Gastroesophageal sphincter (tissue), 4 donors: Measurements from ENCODE around the gene KCNJ11. TPM values are rescaled to one million over a fixed set of nuclear protein-coding genes. Genes with fewer than 3 reads are reported as not detected.

ENCODE experiments used
- ATAC-seq: fragments of 150-250 bp; one replicate; pipeline ENCODE4 v1.9.1; 2016; ENCODE audit warnings: mild to moderate bottlenecking, moderate library complexity
- H3K27ac ChIP-seq, 4 donors: fragments of 200-600 bp; sonication (generic) in 3 of 4; 1 replicate in 3 of 4; 2 replicates in 1 of 4; pipeline ENCODE4 v1.5.1; 2016 to 2019
- H3K27me3 ChIP-seq: fragments of 200-600 bp; sonication (generic); one replicate; pipeline ENCODE4 v1.5.1; 2019
- H3K36me3 ChIP-seq, 2 donors: fragments of 200-600 bp; sonication (generic); one replicate each; pipeline ENCODE4 v1.5.1; 2019; ENCODE audit warnings: control low read depth in 1 of 2
- H3K4me1 ChIP-seq, 3 donors: fragments of 200-600 bp; sonication (generic); 1 replicate in 2 of 3; 2 replicates in 1 of 3; pipeline ENCODE4 v1.5.1; 2016 to 2019; ENCODE audit warnings: control low read depth in 2 of 3
- H3K4me3 ChIP-seq, 2 donors: fragments of 200-600 bp; sonication (generic); one replicate each; pipeline ENCODE4 v1.5.1; 2019; ENCODE audit warnings: mild to moderate bottlenecking in 1 of 2, moderate library complexity in 1 of 2
- H3K9me3 ChIP-seq, 3 donors: fragments of 200-600 bp; sonication (generic); one replicate each; pipeline ENCODE4 v1.5.1; 2017 to 2019; ENCODE audit warnings: control low read depth in 2 of 3
- CTCF ChIP-seq, 4 experiments: fragments of 200-600 bp in 2 of 4; fragments of 450-650 bp in 2 of 4; sonication (generic) in 1 of 4; IDR thresholded peaks; one replicate each; pipeline ENCODE4 v1.5.1; 2017 to 2019; ENCODE audit warnings: antibody characterized with exemption in 4 of 4, mild to moderate bottlenecking in 2 of 4, moderate library complexity in 2 of 4
- EP300 ChIP-seq: sonication (generic); formaldehyde crosslinking; IDR thresholded peaks from one replicate; pipeline ENCODE4 v1.6.1; 2017; ENCODE audit warnings: antibody characterized with exemption, mild to moderate bottlenecking
- POLR2A ChIP-seq, 2 donors: fragments of 450-650 bp; IDR thresholded peaks; one replicate each; pipeline ENCODE4 v1.6.1; 2017; ENCODE audit warnings: antibody characterized with exemption in 2 of 2, mild to moderate bottlenecking in 2 of 2, moderate library complexity in 1 of 2
- POLR2AphosphoS5 ChIP-seq: sonication (generic); formaldehyde crosslinking; IDR thresholded peaks from one replicate; pipeline ENCODE4 v1.6.1; 2017; ENCODE audit warnings: antibody characterized with exemption
- WGBS, 2 donors: methylation state at CpG; one replicate each; pipeline ENCODE4 v1.1.5; 2018; ENCODE audit warnings: low coverage in 1 of 2; 5-methylcytosine and 5-hydroxymethylcytosine counted together
- total RNA-seq, 4 donors: library from RNA; depleted of rRNA; stranded (reverse); fragments of >200 nt; gene quantifications; one replicate each; pipeline ENCODE4 v1.1.0, GENCODE V29; 2016

Gene KCNJ11
- total RNA-seq, 4 donors from 2014 or later = 0.67 to 4.0 (median 2.8) TPM

- Histone ChIP-seq H3K27me3 (no peaks in the 10 kb centered on the region), H3K4me1 (peaks cover 0 to 30% (median 4%) of the 10 kb centered on the region in 3 donors), H3K4me3 (no peak overlapping the region), H3K9me3 (no peaks in the 10 kb centered on the region), H3K36me3 (no peaks in the 10 kb centered on the region), H3K27ac (peak overlapping the region in 2 of 4 donors; percentile 90 to 91)
- 91 to 93% methylated on average over 4 to 7 of the region's 7 CpGs for WGBS, 2 donors
- ATAC-seq = no peak
- TF ChIP-seq POLR2A (IDR thresholded peaks at IDR 0.05) (no peak), EP300 (no peak), POLR2AphosphoS5 (no peak), CTCF (IDR thresholded peaks at IDR 0.05) (no peak)
These were observed 37.8 kb downstream of the KCNJ11 start for GRCh38 chr11:17350455-17351171.

- no peaks in the 10 kb centered on the region for H3K36me3 ChIP-seq
- TF ChIP-seq CTCF (IDR thresholded peaks at IDR 0.05) = no peak
- no peak for TF ChIP-seq EP300
- TF ChIP-seq POLR2AphosphoS5 = no peak
- no peak for TF ChIP-seq POLR2A (IDR thresholded peaks at IDR 0.05)
- no peak overlapping the region for H3K27ac ChIP-seq
- H3K4me1 ChIP-seq = peaks cover 0 to 16% (median 0%) of the 10 kb centered on the region in 3 donors
- H3K9me3 ChIP-seq = no peaks in the 10 kb centered on the region
- H3K4me3 ChIP-seq = no peak overlapping the region
- WGBS, 2 donors = 60 to 77% methylated on average over 1 of the region's 1 CpG
- no peaks in the 10 kb centered on the region for H3K27me3 ChIP-seq
- no peak for ATAC-seq
These were observed 40.8 kb downstream of the KCNJ11 start for GRCh38 chr11:17347676-17348075.

- ATAC-seq = no peak
- Histone ChIP-seq H3K27ac (no peak overlapping the region), H3K4me1 (no peaks in the 10 kb centered on the region), H3K27me3 (no peaks in the 10 kb centered on the region), H3K9me3 (no peaks in the 10 kb centered on the region), H3K36me3 (no peaks in the 10 kb centered on the region), H3K4me3 (no peak overlapping the region)
- WGBS, 2 donors = 40 to 67% methylated on average over 1 of the region's 1 CpG
- TF ChIP-seq POLR2A (IDR thresholded peaks at IDR 0.05) (no peak), POLR2AphosphoS5 (no peak), CTCF (IDR thresholded peaks at IDR 0.05) (no peak), EP300 (no peak)
These were observed 44.6 kb downstream of the KCNJ11 start for GRCh38 chr11:17343907-17344306.

- Histone ChIP-seq H3K27me3 (no peaks in the 10 kb centered on the region), H3K4me3 (no peak overlapping the region), H3K4me1 (no peaks in the 10 kb centered on the region), H3K27ac (no peak overlapping the region), H3K36me3 (no peaks in the 10 kb centered on the region), H3K9me3 (no peaks in the 10 kb centered on the region)
- WGBS, 2 donors = 95 to 100% methylated on average over 1 to 2 of the region's 2 CpGs
- no peak for ATAC-seq
- TF ChIP-seq POLR2A (IDR thresholded peaks at IDR 0.05) = no peak
- no peak for TF ChIP-seq EP300
- no peak for TF ChIP-seq CTCF (IDR thresholded peaks at IDR 0.05)
- no peak for TF ChIP-seq POLR2AphosphoS5
These were observed 45.2 kb downstream of the KCNJ11 start for GRCh38 chr11:17343257-17343656.

Other genes starting within 250 kb of the KCNJ11 start
- gene PIK3C2A, start 180.7 kb downstream of the KCNJ11 start, total RNA-seq = 100 to 1,000 TPM in 1 of 4 donors, 10 to 100 TPM in 3; 68.2 to 104 (median 88.2) TPM
- 10 to 100 TPM; 41.1 to 79.5 (median 47.5) TPM for gene NUCB2, start 111.9 kb downstream of the KCNJ11 start, total RNA-seq
- gene NCR3LG1, start 36.9 kb downstream of the KCNJ11 start, total RNA-seq = 1 to 10 TPM; 2.7 to 4.7 (median 3.9) TPM
- gene ABCC8, start 88.2 kb upstream of the KCNJ11 start, total RNA-seq = 1 to 10 TPM in 1 of 4 donors, under 1 TPM in 2, not detected in 1; 0.23 to 1.9 (median 0.62) TPM
- 1 to 10 TPM in 1 of 4 donors, not detected in 3; 1.1 TPM for gene USH1C, start 155.8 kb upstream of the KCNJ11 start, total RNA-seq
- not detected for gene OTOG, start 158.6 kb upstream of the KCNJ11 start, total RNA-seq